ENCODE measurements around the gene GPR176. TPM values are rescaled to one million over a fixed set of nuclear protein-coding genes. Genes with fewer than 3 reads are reported as not detected.

GPR176 gene
- total RNA-seq, 1 donor from 2014 or later = 15.9 TPM

GRCh38 chr15:39909007-39909406 is 11.1 kb downstream of the GPR176 start:
- Mint-ChIP-seq H3K9me3 (ENCODE audit: unreplicated experiment) (no peaks in the 10 kb centered on the region), H3K4me1 (ENCODE audit: low read depth, unreplicated experiment) (peaks cover 17% of the 10 kb centered on the region), H3K27ac (ENCODE audit: unreplicated experiment) (no peak overlapping the region), H3K27me3 (ENCODE audit: unreplicated experiment) (peaks cover 8% of the 10 kb centered on the region), H3K36me3 (ENCODE audit: unreplicated experiment) (no peaks in the 10 kb centered on the region), H3K4me3 (ENCODE audit: unreplicated experiment) (no peak overlapping the region)
- TF ChIP-seq CTCF (IDR thresholded peaks at IDR 0.05; ENCODE audit: partially characterized antibody, unreplicated experiment) = no peak
- DNase-seq = no peak

- no peak for TF ChIP-seq CTCF (IDR thresholded peaks at IDR 0.05; ENCODE audit: partially characterized antibody, unreplicated experiment)
- peaks cover 22% of the 10 kb centered on the region for H3K4me1 Mint-ChIP-seq (ENCODE audit: low read depth, unreplicated experiment)
- no peak overlapping the region for H3K27ac Mint-ChIP-seq (ENCODE audit: unreplicated experiment)
- DNase-seq = no peak
- H3K27me3 Mint-ChIP-seq (ENCODE audit: unreplicated experiment) = peaks cover 8% of the 10 kb centered on the region
- peaks cover 2% of the 10 kb centered on the region for H3K9me3 Mint-ChIP-seq (ENCODE audit: unreplicated experiment)
- no peak overlapping the region for H3K4me3 Mint-ChIP-seq (ENCODE audit: unreplicated experiment)
- H3K36me3 Mint-ChIP-seq (ENCODE audit: unreplicated experiment) = no peaks in the 10 kb centered on the region
Measured at GRCh38 chr15:39908186-39908585, 11.9 kb downstream of the GPR176 start.

- H3K4me3 Mint-ChIP-seq (ENCODE audit: unreplicated experiment) = no peak overlapping the region
- H3K4me1 Mint-ChIP-seq (ENCODE audit: low read depth, unreplicated experiment) = peaks cover 23% of the 10 kb centered on the region
- H3K27me3 Mint-ChIP-seq (ENCODE audit: unreplicated experiment) = peaks cover 8% of the 10 kb centered on the region
Measured at GRCh38 chr15:39907216-39907615, 12.8 kb downstream of the GPR176 start.

GRCh38 chr15:39904115-39904514 is 16.0 kb downstream of the GPR176 start:
- H3K36me3 Mint-ChIP-seq (ENCODE audit: unreplicated experiment) = no peaks in the 10 kb centered on the region
- no peak for DNase-seq
- H3K4me3 Mint-ChIP-seq (ENCODE audit: unreplicated experiment) = no peak overlapping the region
- H3K4me1 Mint-ChIP-seq (ENCODE audit: low read depth, unreplicated experiment) = peaks cover 23% of the 10 kb centered on the region
- H3K27ac Mint-ChIP-seq (ENCODE audit: unreplicated experiment) = no peak overlapping the region
- H3K9me3 Mint-ChIP-seq (ENCODE audit: unreplicated experiment) = peaks cover 2% of the 10 kb centered on the region
- TF ChIP-seq CTCF (IDR thresholded peaks at IDR 0.05; ENCODE audit: partially characterized antibody, unreplicated experiment) = no peak
- H3K27me3 Mint-ChIP-seq (ENCODE audit: unreplicated experiment) = peaks cover 6% of the 10 kb centered on the region

More at GRCh38 chr15:39907216-39907615, 12.8 kb downstream of the GPR176 start:
- DNase-seq = no peak
- TF ChIP-seq CTCF (IDR thresholded peaks at IDR 0.05; ENCODE audit: partially characterized antibody, unreplicated experiment) = no peak
- peaks cover 2% of the 10 kb centered on the region for H3K9me3 Mint-ChIP-seq (ENCODE audit: unreplicated experiment)
- H3K27ac Mint-ChIP-seq (ENCODE audit: unreplicated experiment) = peak overlapping the region; percentile 49
- H3K36me3 Mint-ChIP-seq (ENCODE audit: unreplicated experiment) = no peaks in the 10 kb centered on the region

- no peak for DNase-seq
- peaks cover 5% of the 10 kb centered on the region for H3K36me3 Mint-ChIP-seq (ENCODE audit: unreplicated experiment)
- H3K4me1 Mint-ChIP-seq (ENCODE audit: low read depth, unreplicated experiment) = peaks cover 8% of the 10 kb centered on the region
- peaks cover 5% of the 10 kb centered on the region for H3K9me3 Mint-ChIP-seq (ENCODE audit: unreplicated experiment)
- H3K27me3 Mint-ChIP-seq (ENCODE audit: unreplicated experiment) = no peaks in the 10 kb centered on the region
- no peak for TF ChIP-seq CTCF (IDR thresholded peaks at IDR 0.05; ENCODE audit: partially characterized antibody, unreplicated experiment)
- H3K4me3 Mint-ChIP-seq (ENCODE audit: unreplicated experiment) = no peak overlapping the region
- H3K27ac Mint-ChIP-seq (ENCODE audit: unreplicated experiment) = no peak overlapping the region
Measured at GRCh38 chr15:39898317-39898716, 21.7 kb downstream of the GPR176 start.

Measured in glutamatergic neuron (in vitro differentiated cells).